ENCODE results near the gene SLC25A47.

GRCh38 chr14:100274250-100274649 lies 48.9 kb upstream of the SLC25A47 start:
- TF ChIP-seq, protein P1, sequence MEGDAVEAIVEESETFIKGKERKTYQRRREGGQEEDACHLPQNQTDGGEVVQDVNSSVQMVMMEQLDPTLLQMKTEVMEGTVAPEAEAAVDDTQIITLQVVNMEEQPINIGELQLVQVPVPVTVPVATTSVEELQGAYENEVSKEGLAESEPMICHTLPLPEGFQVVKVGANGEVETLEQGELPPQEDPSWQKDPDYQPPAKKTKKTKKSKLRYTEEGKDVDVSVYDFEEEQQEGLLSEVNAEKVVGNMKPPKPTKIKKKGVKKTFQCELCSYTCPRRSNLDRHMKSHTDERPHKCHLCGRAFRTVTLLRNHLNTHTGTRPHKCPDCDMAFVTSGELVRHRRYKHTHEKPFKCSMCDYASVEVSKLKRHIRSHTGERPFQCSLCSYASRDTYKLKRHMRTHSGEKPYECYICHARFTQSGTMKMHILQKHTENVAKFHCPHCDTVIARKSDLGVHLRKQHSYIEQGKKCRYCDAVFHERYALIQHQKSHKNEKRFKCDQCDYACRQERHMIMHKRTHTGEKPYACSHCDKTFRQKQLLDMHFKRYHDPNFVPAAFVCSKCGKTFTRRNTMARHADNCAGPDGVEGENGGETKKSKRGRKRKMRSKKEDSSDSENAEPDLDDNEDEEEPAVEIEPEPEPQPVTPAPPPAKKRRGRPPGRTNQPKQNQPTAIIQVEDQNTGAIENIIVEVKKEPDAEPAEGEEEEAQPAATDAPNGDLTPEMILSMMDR (IDR thresholded peaks at IDR 0.05; ENCODE audit: low read depth, low read length, missing input control), result no peak
- TF ChIP-seq MAX (IDR thresholded peaks at IDR 0.05), result no peak
- no peak for TF ChIP-seq REST (IDR thresholded peaks at IDR 0.05)
